SK-N-SH (cell line): ENCODE data around the gene HDGFL2. TPM values are rescaled to one million over a fixed set of nuclear protein-coding genes. Genes with fewer than 3 reads are reported as not detected.

Experiments
- CTCF ChIA-PET: fragments of 300-600, 350-600 bp; formaldehyde crosslinking; extraction: SDS; loops from one replicate; lab custom pipeline; 2021; lab: Yijun Ruan, JAX
- POLR2A ChIA-PET: fragments of 350-600 bp; sonication (Branson Sonifier 250); formaldehyde crosslinking; extraction: SDS; loops from one replicate; lab custom pipeline; 2020; ENCODE audit warnings: antibody characterized with exemption, inconsistent platforms; lab: Yijun Ruan, JAX
- DNase-seq: peaks from one replicate; pipeline ENCODE4 v3.0.0; 2012
- H2AFZ ChIP-seq: fragments of 200-600 bp; sonication (generic); 2 replicates; pipeline ENCODE4 v1.8.1; 2016; ENCODE audit warnings: antibody characterized with exemption, mild to moderate bottlenecking, low read depth
- H3F3A ChIP-seq: fragments of 200-600 bp; sonication (generic); replicated peaks from 2 replicates; pipeline ENCODE3; 2016; ENCODE audit warnings: antibody characterized with exemption, mild to moderate bottlenecking; ENCODE audit not compliant: insufficient read depth
- H3K27ac ChIP-seq, 2 experiments: fragments of 200-500 bp in 1 of 2; fragments of 200-600 bp in 1 of 2; sonication (Bioruptor generic) in 1 of 2; sonication (generic), shearing (Covaris generic) in 1 of 2; 2 replicates each; pipeline versions ENCODE4 v1.5.1 to v1.6.1; 2014 to 2016; ENCODE audit warnings: low read depth in 2 of 2, inconsistent platforms in 1 of 2, low read length in 1 of 2, mild to moderate bottlenecking in 1 of 2, mixed read lengths in 1 of 2
- H3K27me3 ChIP-seq: fragments of 200-600 bp; sonication (generic), shearing (Covaris generic); 2 replicates; pipeline ENCODE4 v1.6.1; 2016; ENCODE audit warnings: mixed run types; ENCODE audit not compliant: insufficient read depth
- H3K36me3 ChIP-seq, 2 experiments: fragments of 200-500 bp in 1 of 2; fragments of 200-600 bp in 1 of 2; sonication (Bioruptor generic) in 1 of 2; sonication (generic) in 1 of 2; replicated peaks in 1 of 2; 2 replicates each; pipeline versions ENCODE3 to v1.5.1; 2014 to 2016; ENCODE audit warnings: low read length in 1 of 2, mild to moderate bottlenecking in 1 of 2; ENCODE audit not compliant: insufficient read depth in 2 of 2, control insufficient read depth in 1 of 2
- H3K4me1 ChIP-seq, 2 experiments: fragments of 200-500 bp in 1 of 2; fragments of 200-600 bp in 1 of 2; sonication (Bioruptor generic) in 1 of 2; sonication (generic), shearing (Covaris generic) in 1 of 2; 2 replicates each; pipeline versions ENCODE4 v1.5.1 to v1.6.1; 2014 to 2016; ENCODE audit warnings: low read depth in 1 of 2, low read length in 1 of 2, mixed run types in 1 of 2; ENCODE audit not compliant: insufficient read depth in 2 of 2, control insufficient read depth in 1 of 2
- H3K4me2 ChIP-seq: fragments of 200-600 bp; sonication (generic), shearing (Covaris generic); 2 replicates; pipeline ENCODE4 v1.6.1; 2017; ENCODE audit warnings: mixed run types
- H3K4me3 ChIP-seq, 2 experiments: fragments of 200-500 bp in 1 of 2; fragments of 200-600 bp in 1 of 2; sonication (Bioruptor generic) in 1 of 2; sonication (generic), shearing (Covaris generic) in 1 of 2; 2 replicates each; pipeline versions ENCODE4 v1.5.1 to v1.8.1; 2014 to 2016; ENCODE audit warnings: low read depth in 2 of 2, inconsistent platforms in 1 of 2, low read length in 1 of 2, mild to moderate bottlenecking in 1 of 2, mixed read lengths in 1 of 2, moderate library complexity in 1 of 2
- H3K79me2 ChIP-seq: fragments of 200-600 bp; sonication (generic); 2 replicates; pipeline ENCODE4 v1.8.1; 2017; ENCODE audit warnings: mild to moderate bottlenecking; ENCODE audit not compliant: insufficient read depth
- H3K9ac ChIP-seq: fragments of 200-600 bp; sonication (generic); 2 replicates; pipeline ENCODE4 v1.6.1; 2017; ENCODE audit warnings: mixed run types
- H3K9me2 ChIP-seq: fragments of 200-600 bp; sonication (generic); 2 replicates; pipeline ENCODE4 v1.6.1; 2017; ENCODE audit warnings: mixed run types
- H3K9me3 ChIP-seq: fragments of 200-600 bp; sonication (generic); 2 replicates; pipeline ENCODE4 v1.6.1; 2017; ENCODE audit warnings: mixed run types, mild to moderate bottlenecking, moderate library complexity
- H4K20me1 ChIP-seq: fragments of 200-600 bp; sonication (generic); 2 replicates; pipeline ENCODE4 v1.6.1; 2017; ENCODE audit warnings: mild to moderate bottlenecking, mixed run types; ENCODE audit not compliant: insufficient read depth
- CHD2 ChIP-seq: fragments of 150-350 bp; IDR thresholded peaks from 2 replicates; pipeline ENCODE4 v1.6.1; 2018; ENCODE audit warnings: low read length; ENCODE audit not compliant: partially characterized antibody
- ELF1 ChIP-seq: IDR thresholded peaks from 2 replicates; pipeline ENCODE4 v1.4.0; 2012
- EP300 ChIP-seq, 2 experiments: IDR thresholded peaks; 2 replicates each; pipeline versions ENCODE4 v1.4.0 to v1.6.1; 2012; ENCODE audit warnings: borderline replicate concordance in 1 of 2, low read depth in 1 of 2, low read length in 1 of 2
- FOSL2 ChIP-seq: IDR thresholded peaks from 2 replicates; pipeline ENCODE4 v1.4.0; 2012; ENCODE audit warnings: low read depth, mild to moderate bottlenecking, moderate library complexity, borderline replicate concordance
- FOXJ3 ChIP-seq: sonication (generic); formaldehyde crosslinking; IDR thresholded peaks from 2 replicates; pipeline ENCODE4 v1.5.1; 2020; ENCODE audit warnings: mild to moderate bottlenecking, missing genetic modification reagents
- GABPA ChIP-seq: IDR thresholded peaks from 2 replicates; pipeline ENCODE4 v1.4.0; 2012; ENCODE audit warnings: low read depth, mild to moderate bottlenecking
- GATA2 ChIP-seq: sonication (generic); formaldehyde crosslinking; IDR thresholded peaks from 2 replicates; pipeline ENCODE4 v1.5.0; 2020; ENCODE audit warnings: mild to moderate bottlenecking, missing genetic modification reagents
- IRF3 ChIP-seq: fragments of 150-350 bp; IDR thresholded peaks from 2 replicates; pipeline ENCODE4 v1.6.1; 2016; ENCODE audit warnings: mild to moderate bottlenecking, low read depth, low read length
- JUND ChIP-seq: IDR thresholded peaks from 2 replicates; pipeline ENCODE4 v1.4.0; 2012
- MAX ChIP-seq: IDR thresholded peaks from 2 replicates; pipeline ENCODE4 v1.4.0; 2012; ENCODE audit warnings: low read depth
- MEF2A ChIP-seq: IDR thresholded peaks from 2 replicates; pipeline ENCODE4 v1.4.0; 2012; ENCODE audit warnings: low read depth, borderline replicate concordance
- MXI1 ChIP-seq: IDR thresholded peaks from 2 replicates; pipeline ENCODE4 v1.6.1; 2012; ENCODE audit warnings: mild to moderate bottlenecking, low read depth, low read length, improper control_type of control experiment
- NFIC ChIP-seq: IDR thresholded peaks from 2 replicates; pipeline ENCODE4 v1.4.0; 2012; ENCODE audit warnings: borderline replicate concordance
- NRF1 ChIP-seq: IDR thresholded peaks from 2 replicates; pipeline ENCODE4 v1.6.1; 2012; ENCODE audit warnings: low read depth, mild to moderate bottlenecking, low read length
- POLR2AphosphoS5 ChIP-seq: IDR thresholded peaks from 2 replicates; pipeline ENCODE4 v1.6.1; 2012; ENCODE audit warnings: low read depth, low read length
- RAD21 ChIP-seq: IDR thresholded peaks from 2 replicates; pipeline ENCODE4 v1.6.1; 2012; ENCODE audit warnings: mild to moderate bottlenecking, low read length
- RFX5 ChIP-seq: IDR thresholded peaks from 2 replicates; pipeline ENCODE4 v1.6.1; 2012; ENCODE audit warnings: mild to moderate bottlenecking, improper control_type of control experiment, low read length
- SIN3A ChIP-seq: IDR thresholded peaks from 2 replicates; pipeline ENCODE4 v1.6.1; 2012; ENCODE audit warnings: low read depth, mild to moderate bottlenecking, low read length, moderate library complexity, borderline replicate concordance
- SMC3 ChIP-seq: IDR thresholded peaks from 2 replicates; pipeline ENCODE4 v1.6.1; 2012; ENCODE audit warnings: low read depth, low read length, improper control_type of control experiment
- YY1 ChIP-seq: IDR thresholded peaks from 2 replicates; pipeline ENCODE4 v1.4.0; 2012; ENCODE audit warnings: low read depth, mild to moderate bottlenecking
- WGBS: methylation state at CpG from one replicate; pipeline ENCODE4 v1.1.6; 2017; ENCODE audit warnings: low lambda C conversion rate; 5-methylcytosine and 5-hydroxymethylcytosine counted together
- polyA plus RNA-seq, 3 experiments: library from polyadenylated mRNA; depleted of rRNA; stranded (reverse); fragments of >200 nt; gene quantifications; 2 replicates each; pipeline ENCODE4 v1.2.3, GENCODE V29; 2012
- TF ChIP-seq, protein P1 (sequence below): fragments of 150-350 bp; IDR thresholded peaks from 2 replicates; pipeline ENCODE4 v1.6.1; 2017; ENCODE audit warnings: antibody characterized with exemption, low read length, low read depth, borderline replicate concordance
- TF ChIP-seq, protein P2 (sequence below): IDR thresholded peaks from 2 replicates; pipeline ENCODE4; 2012
- TF ChIP-seq, protein P3 (sequence below): IDR thresholded peaks from 2 replicates; pipeline ENCODE4 v1.4.0; 2012; ENCODE audit warnings: low read depth, borderline replicate concordance

HDGFL2 gene
- polyA plus RNA-seq, 1 of the 3 experiments (the other 2 are of a cell fraction) = 77.8 TPM

- Histone ChIP-seq H3K9me3 (no peaks in the 10 kb centered on the region), H2AFZ (no peak overlapping the region), H3K36me3 (peaks cover 0 to 28% of the 10 kb centered on the region in 2 experiments), H3K4me2 (no peak overlapping the region), H3K4me3 (no peak overlapping the region), H3K27ac (no peak overlapping the region), H3K79me2 (no peaks in the 10 kb centered on the region; the same call in 1 of the 2 replicates), H3K27me3 (no peaks in the 10 kb centered on the region), H4K20me1 (no peaks in the 10 kb centered on the region), H3F3A (no peaks in the 10 kb centered on the region), H3K4me1 (no peaks in the 10 kb centered on the region), H3K9ac (no peak overlapping the region), H3K9me2 (no peaks in the 10 kb centered on the region)
- DNase-seq = no peak
- ChIA-PET POLR2A (no interaction called here), CTCF (interaction anchor here (0.6 kb wide), 1 partner anchor 25 kb away, joined by 3 read pairs; no protein-coding TSS in a partner anchor)
- TF ChIP-seq, protein P1, sequence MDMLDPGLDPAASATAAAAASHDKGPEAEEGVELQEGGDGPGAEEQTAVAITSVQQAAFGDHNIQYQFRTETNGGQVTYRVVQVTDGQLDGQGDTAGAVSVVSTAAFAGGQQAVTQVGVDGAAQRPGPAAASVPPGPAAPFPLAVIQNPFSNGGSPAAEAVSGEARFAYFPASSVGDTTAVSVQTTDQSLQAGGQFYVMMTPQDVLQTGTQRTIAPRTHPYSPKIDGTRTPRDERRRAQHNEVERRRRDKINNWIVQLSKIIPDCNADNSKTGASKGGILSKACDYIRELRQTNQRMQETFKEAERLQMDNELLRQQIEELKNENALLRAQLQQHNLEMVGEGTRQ = no peak
- TF ChIP-seq GABPA = no peak
- TF ChIP-seq EP300 (IDR thresholded peaks at IDR 0.05; ENCODE audit: borderline replicate concordance in 1 of 2, low read depth in 1 of 2, low read length in 1 of 2) = no peak
- TF ChIP-seq MAX = no peak
- no peak for TF ChIP-seq IRF3
- no peak for TF ChIP-seq ELF1
- TF ChIP-seq, protein P2, sequence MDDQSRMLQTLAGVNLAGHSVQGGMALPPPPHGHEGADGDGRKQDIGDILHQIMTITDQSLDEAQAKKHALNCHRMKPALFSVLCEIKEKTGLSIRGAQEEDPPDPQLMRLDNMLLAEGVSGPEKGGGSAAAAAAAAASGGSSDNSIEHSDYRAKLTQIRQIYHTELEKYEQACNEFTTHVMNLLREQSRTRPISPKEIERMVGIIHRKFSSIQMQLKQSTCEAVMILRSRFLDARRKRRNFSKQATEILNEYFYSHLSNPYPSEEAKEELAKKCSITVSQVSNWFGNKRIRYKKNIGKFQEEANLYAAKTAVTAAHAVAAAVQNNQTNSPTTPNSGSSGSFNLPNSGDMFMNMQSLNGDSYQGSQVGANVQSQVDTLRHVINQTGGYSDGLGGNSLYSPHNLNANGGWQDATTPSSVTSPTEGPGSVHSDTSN = no peak
- TF ChIP-seq FOSL2 = no peak
- TF ChIP-seq RFX5 = no peak
- 93% methylated on average over 23 of the region's 26 CpGs for WGBS
Observed at GRCh38 chr19:4431808-4432674, 40.1 kb upstream of the HDGFL2 start.

- Histone ChIP-seq H3K4me3 (no peak overlapping the region), H3K9me2 (no peaks in the 10 kb centered on the region), H3K4me1 (no peaks in the 10 kb centered on the region), H4K20me1 (no peaks in the 10 kb centered on the region), H3K27ac (no peak overlapping the region)
- whole genome bisulfite sequencing = no CpG with 5 or more reads among the region's 28 CpGs
- CTCF ChIA-PET = interaction anchor here (0.6 to 1.0 kb wide), 2 partner anchors 24 to 92 kb away, joined by 3 read pairs; no protein-coding TSS in a partner anchor
- TF ChIP-seq, protein P3, sequence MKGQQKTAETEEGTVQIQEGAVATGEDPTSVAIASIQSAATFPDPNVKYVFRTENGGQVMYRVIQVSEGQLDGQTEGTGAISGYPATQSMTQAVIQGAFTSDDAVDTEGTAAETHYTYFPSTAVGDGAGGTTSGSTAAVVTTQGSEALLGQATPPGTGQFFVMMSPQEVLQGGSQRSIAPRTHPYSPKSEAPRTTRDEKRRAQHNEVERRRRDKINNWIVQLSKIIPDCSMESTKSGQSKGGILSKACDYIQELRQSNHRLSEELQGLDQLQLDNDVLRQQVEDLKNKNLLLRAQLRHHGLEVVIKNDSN = no peak
- TF ChIP-seq FOSL2 (no peak), NFIC (no peak), MXI1 (no peak), SMC3 (no peak), ELF1 (no peak), GATA2 (CRISPR knock-in tag) (no peak), SIN3A (no peak), RAD21 (no peak), POLR2AphosphoS5 (no peak), JUND (no peak), FOXJ3 (CRISPR knock-in tag) (no peak), NRF1 (no peak), MEF2A (no peak), YY1 (no peak), CHD2 (no peak)
- TF ChIP-seq, all 33 proteins: peak for 0
- Histone ChIP-seq H2AFZ (no peak overlapping the region), H3K4me2 (no peak overlapping the region), H3F3A (no peaks in the 10 kb centered on the region), H3K36me3 (peaks cover 0 to 28% of the 10 kb centered on the region in 2 experiments), H3K9me3 (no peaks in the 10 kb centered on the region), H3K79me2 (no peaks in the 10 kb centered on the region; the same call in 1 of the 2 replicates), H3K27me3 (no peaks in the 10 kb centered on the region), H3K9ac (no peak overlapping the region)
- no peak for DNase-seq
- POLR2A ChIA-PET = no interaction called here
Observed at GRCh38 chr19:4432918-4433506, 39.1 kb upstream of the HDGFL2 start.
